Measurements from ENCODE around the gene PBX1.

The PBX1 gene

GRCh38 chr1:164780111-164780812, 221.3 kb downstream of the PBX1 start:
- DNase-seq (ENCODE audit: low read depth): no peak

GRCh38 chr1:164780863-164781262, 221.9 kb downstream of the PBX1 start:
- DNase-seq (ENCODE audit: low read depth): peak; percentile 95

- no peak for DNase-seq (ENCODE audit: low read depth)
Observed at GRCh38 chr1:164781972-164782371, 223.0 kb downstream of the PBX1 start.

- no peak for DNase-seq (ENCODE audit: low read depth)
Observed at GRCh38 chr1:164783778-164784555, 225.0 kb downstream of the PBX1 start.

- no peak for DNase-seq (ENCODE audit: low read depth)
Observed at GRCh38 chr1:164784960-164785359, 226.0 kb downstream of the PBX1 start.

- no peak for DNase-seq (ENCODE audit: low read depth)
Observed at GRCh38 chr1:164785841-164786534, 227.0 kb downstream of the PBX1 start.

GRCh38 chr1:164786980-164787833, 228.2 kb downstream of the PBX1 start:
- DNase-seq (ENCODE audit: low read depth): peak; percentile 80

GRCh38 chr1:164787834-164788231, 228.8 kb downstream of the PBX1 start:
- DNase-seq (ENCODE audit: low read depth): no peak

- DNase-seq (ENCODE audit: low read depth): no peak
Observed at GRCh38 chr1:164790081-164790480, 231.1 kb downstream of the PBX1 start.

GRCh38 chr1:164792410-164793004, 233.5 kb downstream of the PBX1 start:
- DNase-seq (ENCODE audit: low read depth): no peak

GRCh38 chr1:164794356-164794755, 235.4 kb downstream of the PBX1 start:
- DNase-seq (ENCODE audit: low read depth): peak; percentile 77

GRCh38 chr1:164796916-164797315, 237.9 kb downstream of the PBX1 start:
- DNase-seq (ENCODE audit: low read depth): no peak

- no peak for DNase-seq (ENCODE audit: low read depth)
Observed at GRCh38 chr1:164801246-164801731, 242.3 kb downstream of the PBX1 start.

- no peak for DNase-seq (ENCODE audit: low read depth)
Observed at GRCh38 chr1:164801791-164802502, 243.0 kb downstream of the PBX1 start.

- DNase-seq (ENCODE audit: low read depth): no peak
Observed at GRCh38 chr1:164802529-164803282, 243.7 kb downstream of the PBX1 start.

GRCh38 chr1:164803366-164803765, 244.4 kb downstream of the PBX1 start:
- no peak for DNase-seq (ENCODE audit: low read depth)

- DNase-seq (ENCODE audit: low read depth): no peak
Observed at GRCh38 chr1:164804366-164804765, 245.4 kb downstream of the PBX1 start.

GRCh38 chr1:164805399-164805798, 246.4 kb downstream of the PBX1 start:
- no peak for DNase-seq (ENCODE audit: low read depth)

- DNase-seq (ENCODE audit: low read depth): no peak
Observed at GRCh38 chr1:164806531-164806930, 247.5 kb downstream of the PBX1 start.

- DNase-seq (ENCODE audit: low read depth): no peak
Observed at GRCh38 chr1:164813776-164814175, 254.8 kb downstream of the PBX1 start.

Data from ELR (cell line).